Cardiac muscle cell (in vitro differentiated cells and primary cell): Measurements from ENCODE around the gene GCH1. TPM values are rescaled to one million over a fixed set of nuclear protein-coding genes. Genes with fewer than 3 reads are reported as not detected.

Experiments
- DNase-seq, 2 donors: peaks; one replicate each; pipeline versions ENCODE4 v3.0.0 to v3.0.0-alpha.2; 2010 to 2017; ENCODE audit warnings: low read depth in 1 of 2, low spot score in 1 of 2
- H3K27ac ChIP-seq: fragments of 200-600 bp; sonication (generic); 2 replicates; pipeline ENCODE4 v1.5.1; 2016
- H3K27me3 ChIP-seq: fragments of 200-600 bp; sonication (generic); 2 replicates; pipeline ENCODE4 v1.6.0; 2016; ENCODE audit warnings: control low read depth
- H3K36me3 ChIP-seq: fragments of 200-600 bp; sonication (generic); 2 replicates; pipeline ENCODE4 v1.5.1; 2016; ENCODE audit warnings: control low read depth
- H3K4me1 ChIP-seq: fragments of 200-600 bp; sonication (generic); 2 replicates; pipeline ENCODE4 v1.8.1; 2017; ENCODE audit warnings: low read depth, mild to moderate bottlenecking, mixed run types
- H3K4me3 ChIP-seq: fragments of 200-600 bp; sonication (generic); 2 replicates; pipeline ENCODE4 v1.5.1; 2016; ENCODE audit warnings: mild to moderate bottlenecking
- H3K9me3 ChIP-seq: fragments of 200-600 bp; sonication (generic); 2 replicates; pipeline ENCODE4 v1.5.1; 2017; ENCODE audit warnings: low read depth, mild to moderate bottlenecking, control low read depth
- CTCF ChIP-seq: IDR thresholded peaks from 2 replicates; pipeline ENCODE4 v1.5.1; 2012; ENCODE audit warnings: low read depth, mild to moderate bottlenecking, low read length
- polyA plus RNA-seq: library from polyadenylated mRNA; unstranded; fragments of >200 nt; fragmentation: Nextera tagmentation; extraction: Ambion mirVana; gene quantifications from 2 replicates; pipeline ENCODE4 v1.2.1, GENCODE V29; 2016
- total RNA-seq: library from RNA; depleted of rRNA; stranded (reverse); fragments of >200 nt; gene quantifications from 2 replicates; pipeline ENCODE4 v1.2.3, GENCODE V29; 2016

Gene GCH1
- total and polyA plus RNA-seq, 2 experiments from 2014 or later: 3.0 to 3.5 TPM

- TF ChIP-seq CTCF: no peak
- H3K27me3 ChIP-seq: peaks cover 4% of the 10 kb centered on the region
- no peaks in the 10 kb centered on the region for H3K4me1 ChIP-seq
- no peak overlapping the region for H3K27ac ChIP-seq
- no peaks in the 10 kb centered on the region for H3K36me3 ChIP-seq
- no peaks in the 10 kb centered on the region for H3K9me3 ChIP-seq
- peak in 1 of 2 donors; percentile 51 for DNase-seq
- H3K4me3 ChIP-seq: no peak overlapping the region
These were observed 7.6 kb downstream of the GCH1 start for GRCh38 chr14:54894995-54895394.

- no peak overlapping the region for H3K27ac ChIP-seq
- no peaks in the 10 kb centered on the region for H3K27me3 ChIP-seq
- DNase-seq: peak; percentile 65 to 74
- TF ChIP-seq CTCF: peak; percentile 80
- no peaks in the 10 kb centered on the region for H3K9me3 ChIP-seq
- H3K4me1 ChIP-seq: peaks cover 7% of the 10 kb centered on the region
- H3K4me3 ChIP-seq: no peak overlapping the region
- no peaks in the 10 kb centered on the region for H3K36me3 ChIP-seq
These were observed 9.4 kb downstream of the GCH1 start for GRCh38 chr14:54893151-54893760.

- Histone ChIP-seq H3K4me3 (no peak overlapping the region), H3K4me1 (peaks cover 21% of the 10 kb centered on the region), H3K36me3 (no peaks in the 10 kb centered on the region), H3K9me3 (no peaks in the 10 kb centered on the region), H3K27ac (no peak overlapping the region), H3K27me3 (no peaks in the 10 kb centered on the region)
- DNase-seq: no peak
- no peak for TF ChIP-seq CTCF
These were observed 11.0 kb downstream of the GCH1 start for GRCh38 chr14:54891471-54892245.

- Histone ChIP-seq H3K27me3 (no peaks in the 10 kb centered on the region), H3K4me1 (peaks cover 21% of the 10 kb centered on the region), H3K27ac (no peak overlapping the region), H3K4me3 (no peak overlapping the region), H3K36me3 (no peaks in the 10 kb centered on the region), H3K9me3 (no peaks in the 10 kb centered on the region)
- no peak for TF ChIP-seq CTCF
- DNase-seq: no peak
These were observed 11.8 kb downstream of the GCH1 start for GRCh38 chr14:54890788-54891187.

GRCh38 chr14:54889919-54890318, 12.7 kb downstream of the GCH1 start:
- Histone ChIP-seq H3K27ac (no peak overlapping the region), H3K4me1 (peaks cover 21% of the 10 kb centered on the region), H3K4me3 (no peak overlapping the region), H3K27me3 (no peaks in the 10 kb centered on the region), H3K9me3 (no peaks in the 10 kb centered on the region), H3K36me3 (no peaks in the 10 kb centered on the region)
- no peak for DNase-seq
- TF ChIP-seq CTCF: no peak
